GM19328 (cell line): ENCODE measurements around the gene CD248.

Experiments used
- ATAC-seq: cut with Tn5 transposase; IDR thresholded peaks from one replicate; pipeline ENCODE4 v1.9.1; 2021; ENCODE audit warnings: mild to moderate bottlenecking, moderate library complexity; ENCODE audit not compliant: unreplicated experiment

The CD248 gene

GRCh38 chr11:66289548-66290329 is 27.1 kb downstream of the CD248 start:
- peak; percentile 29 for ATAC-seq

DNA sequence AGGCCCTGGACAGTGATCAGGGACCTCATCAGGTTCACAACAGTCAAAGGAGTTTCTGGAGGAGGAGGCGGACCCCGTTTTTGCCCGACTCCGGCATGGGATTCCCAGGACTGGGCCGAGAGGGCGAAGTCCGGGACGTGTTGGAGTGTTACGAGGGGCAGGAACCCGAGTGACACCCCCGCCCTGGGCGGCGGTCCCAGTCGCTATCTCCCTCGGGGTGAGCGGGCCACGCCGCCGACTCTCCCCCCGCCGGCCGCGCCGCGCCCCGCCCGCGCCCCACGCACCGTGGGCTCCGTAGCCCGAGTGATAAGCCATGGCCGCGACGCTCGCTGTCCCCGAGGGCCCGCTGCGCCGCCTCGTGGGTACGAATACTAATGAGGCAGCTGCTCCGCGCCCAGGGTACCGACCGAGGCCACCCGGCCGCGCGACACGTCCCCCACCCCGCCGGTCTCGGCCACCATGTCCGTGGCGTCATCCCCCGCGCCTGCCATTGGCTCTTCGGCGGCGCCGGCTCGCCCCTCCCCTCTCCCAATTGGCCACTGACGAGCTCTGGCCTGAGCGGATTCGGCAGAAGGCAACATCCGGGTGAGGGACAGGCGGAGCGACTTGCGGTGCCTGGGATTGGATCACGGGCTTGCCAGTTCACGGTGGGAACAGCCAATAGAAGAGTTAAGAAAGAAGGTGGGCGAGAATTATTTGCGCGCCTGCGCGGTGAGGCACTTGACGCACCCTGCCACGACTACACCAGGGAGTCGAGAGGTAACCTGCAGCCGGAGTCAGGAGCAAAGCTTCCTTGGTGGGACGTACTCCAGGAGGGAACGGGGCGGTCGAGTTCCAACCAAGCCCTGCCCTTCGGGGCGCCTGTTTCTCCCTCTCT is 27.9 kb downstream of the CD248 start, which contains the start of gene YIF1A:
Gene YIF1A (minus strand): TSS at position 473 of the 877 bp plus-strand sequence. CDS start 158 bp downstream, at position 315.
- peak; percentile 88 for ATAC-seq

DNA sequence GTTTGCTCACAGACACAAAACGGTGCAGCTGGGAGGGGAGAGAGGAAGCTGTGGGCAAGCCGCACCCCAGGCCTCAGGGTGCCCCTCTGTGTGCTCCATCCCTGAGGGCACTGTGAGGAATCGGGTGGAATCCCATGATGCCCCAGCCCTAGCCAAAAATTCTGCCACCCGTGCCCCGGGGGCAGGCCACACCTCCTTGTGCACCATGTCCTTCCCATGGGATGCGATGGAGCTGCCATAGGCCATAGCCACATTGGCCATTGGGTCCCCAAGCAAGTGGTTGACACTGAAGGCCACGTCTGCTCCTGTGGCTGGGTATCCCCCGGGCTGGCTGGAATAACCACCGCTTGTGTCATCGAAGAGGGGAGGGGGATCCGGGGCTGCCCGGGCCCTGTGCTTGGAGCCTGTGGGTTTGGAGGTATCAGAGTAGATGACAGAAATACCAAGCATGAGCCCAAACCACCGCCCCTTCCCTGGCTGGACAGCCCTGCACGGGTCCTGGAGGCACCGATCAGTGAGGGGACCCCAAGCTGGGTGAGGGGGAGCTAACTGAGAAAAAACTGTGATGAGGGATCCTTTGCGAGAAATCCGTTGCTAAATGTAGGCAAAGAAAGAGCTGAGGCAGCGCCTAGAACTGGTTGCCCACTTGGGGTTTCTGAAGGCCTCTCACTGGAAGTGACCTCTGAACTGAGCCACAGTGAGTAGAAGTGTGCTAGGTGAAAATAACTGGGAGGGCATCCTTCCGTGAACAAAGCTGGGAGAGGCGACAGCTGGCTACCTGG is 28.8 kb downstream of the CD248 start:
- no peak for ATAC-seq

- no peak for ATAC-seq
Observed at GRCh38 chr11:66287211-66287888, 29.5 kb downstream of the CD248 start.

- ATAC-seq = no peak
Observed at GRCh38 chr11:66286699-66287098, 30.1 kb downstream of the CD248 start.

- no peak for ATAC-seq
Observed at GRCh38 chr11:66285250-66285947, 31.4 kb downstream of the CD248 start.

DNA sequence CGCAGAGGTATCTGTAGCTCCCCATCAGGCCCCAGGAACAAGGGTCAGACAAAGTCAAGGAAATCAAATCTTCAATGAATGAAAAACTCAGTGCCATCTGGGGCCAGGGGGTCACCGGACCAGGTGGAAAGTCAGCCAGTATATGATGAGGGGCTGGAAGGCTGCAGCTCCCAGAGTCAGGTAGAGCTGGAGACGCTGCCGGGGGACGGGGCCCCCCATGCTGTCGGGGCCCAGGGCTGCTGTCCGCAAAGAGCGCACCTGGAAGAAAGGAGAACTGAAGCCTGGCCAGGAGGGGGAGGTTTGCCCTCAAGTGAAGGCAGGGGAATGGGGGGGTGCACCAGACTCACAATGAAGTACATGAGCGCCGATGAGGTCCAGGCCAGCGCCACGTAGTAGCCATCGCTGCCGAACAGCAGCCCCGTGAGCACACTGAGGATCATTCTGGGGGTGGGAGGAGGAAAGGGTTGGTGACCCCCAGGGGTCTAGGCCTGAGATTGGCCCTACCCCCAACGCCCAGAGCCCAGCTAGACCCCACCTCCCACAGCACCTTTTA is 32.2 kb downstream of the CD248 start:
- ATAC-seq = no peak

- ATAC-seq = no peak
Observed at GRCh38 chr11:66283461-66284105, 33.3 kb downstream of the CD248 start.

DNA sequence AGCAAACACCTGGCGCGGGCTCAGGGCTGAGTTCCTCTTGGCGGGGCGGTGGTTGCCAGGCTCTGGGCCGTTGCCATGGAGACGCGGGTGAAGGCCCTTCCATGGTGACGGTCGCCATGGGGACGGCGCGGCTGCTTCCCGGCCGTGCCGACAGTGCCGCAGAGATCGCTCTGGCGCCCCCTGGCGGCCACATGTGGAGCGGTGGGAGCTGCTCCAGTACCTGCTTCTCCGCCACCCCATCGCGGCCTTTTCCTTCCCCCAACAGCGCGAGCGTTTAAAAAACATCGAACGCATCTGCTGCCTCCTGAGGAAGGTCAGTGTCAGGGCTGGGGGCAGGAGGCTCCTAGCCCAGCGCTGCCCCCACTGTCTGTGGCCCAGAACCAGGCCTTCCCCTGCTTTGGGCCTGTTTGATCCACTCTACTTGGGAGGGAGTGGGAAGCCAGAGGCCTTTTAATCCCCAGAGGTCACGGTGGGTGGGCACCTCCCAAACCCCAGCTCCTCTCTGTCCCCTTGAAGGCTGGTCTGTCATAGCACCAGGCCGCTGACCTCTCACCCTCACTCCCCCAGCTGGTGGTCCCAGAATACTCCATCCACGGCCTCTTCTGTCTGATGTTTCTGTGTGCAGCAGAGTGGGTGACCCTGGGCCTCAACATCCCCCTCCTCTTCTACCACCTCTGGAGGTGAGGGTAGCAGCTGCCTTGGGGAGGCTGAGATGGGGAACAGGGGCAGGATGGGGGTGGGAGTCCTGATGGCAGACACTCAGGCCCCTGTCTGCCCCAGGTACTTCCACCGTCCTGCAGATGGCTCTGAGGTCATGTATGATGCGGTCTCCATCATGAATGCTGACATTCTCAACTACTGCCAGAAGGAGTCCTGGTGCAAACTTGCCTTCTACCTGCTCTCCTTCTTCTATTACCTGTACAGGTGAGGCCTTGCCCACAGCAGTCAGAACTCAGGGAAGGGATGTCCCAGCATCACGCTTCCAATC is 34.1 kb downstream of the CD248 start:
- ATAC-seq = peak; percentile 76

DNA sequence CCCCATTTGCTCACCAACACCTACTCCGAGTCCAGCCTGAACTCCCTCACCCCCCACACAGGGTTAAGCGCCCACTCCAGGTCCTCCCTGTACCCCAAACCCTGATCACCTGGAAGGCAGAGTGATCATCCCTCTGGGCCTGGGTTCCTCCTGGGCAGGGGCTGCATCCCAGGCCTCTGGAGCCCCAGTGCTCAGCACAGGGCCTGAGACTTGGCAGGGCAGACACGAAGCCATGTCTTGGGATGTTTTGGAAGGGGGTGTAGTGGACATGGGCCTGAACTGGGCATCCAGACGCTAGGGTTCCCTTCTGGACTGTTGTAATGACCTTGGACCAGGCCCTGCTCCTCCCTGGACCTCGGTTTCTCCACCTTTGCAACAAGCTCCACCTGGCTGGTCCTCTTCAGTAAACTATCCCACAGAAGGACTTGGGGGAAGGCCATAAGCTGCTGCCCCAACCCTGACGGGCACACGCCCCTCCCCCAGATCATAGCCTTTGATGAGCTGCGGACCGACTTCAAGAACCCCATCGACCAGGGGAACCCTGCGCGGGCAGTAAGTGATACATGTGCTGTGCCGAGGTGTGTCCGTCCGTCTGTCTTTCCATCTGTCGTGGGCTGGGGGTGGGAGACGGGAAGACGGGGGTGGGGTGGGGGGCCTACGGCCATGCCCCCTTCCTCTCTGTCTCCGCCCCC is 34.9 kb downstream of the CD248 start:
- peak; percentile 12 for ATAC-seq

GRCh38 chr11:66281001-66281400 is 35.8 kb downstream of the CD248 start:
- ATAC-seq = no peak

- ATAC-seq = no peak
Observed at GRCh38 chr11:66280428-66280827, 36.4 kb downstream of the CD248 start.

GRCh38 chr11:66279092-66279734 is 37.6 kb downstream of the CD248 start:
- ATAC-seq = no peak

- ATAC-seq = no peak
Observed at GRCh38 chr11:66278363-66279091, 38.3 kb downstream of the CD248 start.

GRCh38 chr11:66277471-66278362 is 39.1 kb downstream of the CD248 start, which contains the start of gene CNIH2:
Gene CNIH2, plus strand, starts transcription at chr11:66278175. Its CDS starts 282 bp downstream, at chr11:66278457.
- ATAC-seq = no peak
